H9 (cell line): ENCODE measurements around the gene UTP20. TPM values are rescaled to one million over a fixed set of nuclear protein-coding genes. Genes with fewer than 3 reads are reported as not detected.

Experiments
- DNase-seq: peaks from one replicate; pipeline ENCODE4 v3.0.0-alpha.2; 2017
- H2AFZ ChIP-seq: one replicate; pipeline ENCODE4 v1.6.1; 2013; ENCODE audit warnings: mild to moderate bottlenecking, low read length, control low read depth, moderate library complexity
- H2AK5ac ChIP-seq: 2 replicates; pipeline ENCODE4 v1.6.1; 2013; ENCODE audit warnings: low read length, control low read depth, mixed read lengths; ENCODE audit not compliant: insufficient read length
- H2BK120ac ChIP-seq: one replicate; pipeline ENCODE4 v1.6.1; 2013; ENCODE audit warnings: low read depth, mild to moderate bottlenecking, low read length, control low read depth, inconsistent platforms; ENCODE audit not compliant: poor library complexity, severe bottlenecking
- H2BK12ac ChIP-seq: 2 replicates; pipeline ENCODE4 v1.6.1; 2013; ENCODE audit warnings: low read length, control low read depth, mixed read lengths, low read depth; ENCODE audit not compliant: insufficient read length
- H2BK15ac ChIP-seq: 2 replicates; pipeline ENCODE4 v1.6.1; 2013; ENCODE audit warnings: low read depth, low read length, control low read depth
- H2BK20ac ChIP-seq: one replicate; pipeline ENCODE4 v1.6.1; 2013; ENCODE audit warnings: low read depth, mild to moderate bottlenecking, low read length, control low read depth, inconsistent platforms; ENCODE audit not compliant: poor library complexity, severe bottlenecking
- H2BK5ac ChIP-seq: 2 replicates; pipeline ENCODE4 v1.6.1; 2013; ENCODE audit warnings: low read length, control low read depth, mixed read lengths; ENCODE audit not compliant: insufficient read length
- H3K14ac ChIP-seq: 2 replicates; pipeline ENCODE4 v1.6.1; 2013; ENCODE audit warnings: low read length, control low read depth; ENCODE audit not compliant: insufficient read depth
- H3K18ac ChIP-seq: 2 replicates; pipeline ENCODE4 v1.6.1; 2013; ENCODE audit warnings: low read depth, mild to moderate bottlenecking, mixed read lengths, low read length, control low read depth; ENCODE audit not compliant: insufficient read length
- H3K23ac ChIP-seq: 2 replicates; pipeline ENCODE4 v1.6.1; 2013; ENCODE audit warnings: low read length, control low read depth, mixed read lengths, low read depth; ENCODE audit not compliant: insufficient read length
- H3K23me2 ChIP-seq: 2 replicates; pipeline ENCODE4 v1.6.1; 2013; ENCODE audit warnings: low read depth, mild to moderate bottlenecking, mixed read lengths, low read length, control low read depth; ENCODE audit not compliant: insufficient read length, poor library complexity, severe bottlenecking
- H3K27ac ChIP-seq: 2 replicates; pipeline ENCODE4 v1.5.1; 2013; ENCODE audit warnings: low read length, control low read depth, mixed read lengths, low read depth; ENCODE audit not compliant: insufficient read length
- H3K27me3 ChIP-seq: 2 replicates; pipeline ENCODE4 v1.6.1; 2013; ENCODE audit warnings: low read length, control low read depth, inconsistent platforms; ENCODE audit not compliant: insufficient read depth
- H3K4ac ChIP-seq: 2 replicates; pipeline ENCODE4 v1.6.1; 2013; ENCODE audit warnings: low read depth, mild to moderate bottlenecking, control low read depth, inconsistent platforms, low read length, moderate library complexity
- H3K4me1 ChIP-seq: 2 replicates; pipeline ENCODE4 v1.6.1; 2013; ENCODE audit warnings: low read length, control low read depth, inconsistent platforms; ENCODE audit not compliant: insufficient read depth
- H3K4me2 ChIP-seq: 2 replicates; pipeline ENCODE4 v1.6.1; 2013; ENCODE audit warnings: low read length, control low read depth, mixed read lengths; ENCODE audit not compliant: insufficient read length, insufficient read depth
- H3K56ac ChIP-seq: 2 replicates; pipeline ENCODE4 v1.6.1; 2013; ENCODE audit warnings: low read depth, mild to moderate bottlenecking, mixed read lengths, low read length, control low read depth; ENCODE audit not compliant: insufficient read length
- H3K79me1 ChIP-seq: 2 replicates; pipeline ENCODE4 v1.6.1; 2013; ENCODE audit warnings: low read depth, mild to moderate bottlenecking, moderate library complexity, low read length, control low read depth, inconsistent platforms; ENCODE audit not compliant: insufficient read depth, poor library complexity, severe bottlenecking
- H3K79me2 ChIP-seq: 2 replicates; pipeline ENCODE4 v1.6.1; 2013; ENCODE audit warnings: low read length, control low read depth, inconsistent platforms; ENCODE audit not compliant: insufficient read depth
- H3K9ac ChIP-seq: 2 replicates; pipeline ENCODE4 v1.6.1; 2013; ENCODE audit warnings: low read length, control low read depth, mixed read lengths; ENCODE audit not compliant: insufficient read length; ENCODE audit errors: extremely low read depth
- H3K9me3 ChIP-seq: one replicate; pipeline ENCODE4 v1.6.1; 2013; ENCODE audit warnings: low read depth, low read length, inconsistent platforms; ENCODE audit not compliant: control insufficient read depth
- H3T11ph ChIP-seq: one replicate; pipeline ENCODE4 v1.6.1; 2013; ENCODE audit warnings: mild to moderate bottlenecking, low read length, control low read depth, inconsistent platforms
- H4K20me1 ChIP-seq: one replicate; pipeline ENCODE4 v1.6.1; 2013; ENCODE audit not compliant: control insufficient read depth, insufficient read length, insufficient read depth
- H4K5ac ChIP-seq: 2 replicates; pipeline ENCODE4 v1.6.1; 2013; ENCODE audit warnings: low read depth, mild to moderate bottlenecking, mixed read lengths, low read length, control low read depth; ENCODE audit not compliant: insufficient read length
- H4K8ac ChIP-seq: replicated peaks from 2 replicates; pipeline ENCODE4 v1.6.1; 2013; ENCODE audit warnings: low read length, control low read depth, mixed read lengths, low read depth; ENCODE audit not compliant: insufficient read length
- H4K91ac ChIP-seq: 2 replicates; pipeline ENCODE4 v1.6.1; 2013; ENCODE audit warnings: low read depth, mild to moderate bottlenecking, moderate library complexity, mixed read lengths, low read length, control low read depth; ENCODE audit not compliant: insufficient read length
- H3K27ac Mint-ChIP-seq, 3 experiments: 2 replicates in 2 of 3; 3 replicates in 1 of 3; pipeline ENCODE4 v1.8.0; 2020 to 2021; ENCODE audit warnings: mixed read lengths in 3 of 3, mild to moderate bottlenecking in 1 of 3, moderate library complexity in 1 of 3
- H3K27me3 Mint-ChIP-seq: 2 replicates; pipeline ENCODE4 v1.8.0; 2021; ENCODE audit warnings: low read depth, mild to moderate bottlenecking, moderate library complexity, mixed read lengths
- H3K36me3 Mint-ChIP-seq, 3 experiments: 2 replicates in 2 of 3; 3 replicates in 1 of 3; pipeline ENCODE4 v1.8.0; 2020 to 2021; ENCODE audit warnings: low read depth in 3 of 3, mixed read lengths in 3 of 3; ENCODE audit not compliant: insufficient read depth in 1 of 3
- H3K4me1 Mint-ChIP-seq, 2 experiments: 2 replicates each; pipeline ENCODE4 v1.8.0; 2020; ENCODE audit warnings: mixed read lengths in 2 of 2
- H3K4me3 Mint-ChIP-seq, 2 experiments: 2 replicates in 1 of 2; 3 replicates in 1 of 2; pipeline ENCODE4 v1.8.0; 2020 to 2021; ENCODE audit warnings: mild to moderate bottlenecking in 2 of 2, mixed read lengths in 2 of 2, moderate library complexity in 1 of 2
- H3K9me3 Mint-ChIP-seq, 2 experiments: 2 replicates in 1 of 2; 3 replicates in 1 of 2; pipeline ENCODE4 v1.8.0; 2020; ENCODE audit warnings: mild to moderate bottlenecking in 2 of 2, mixed read lengths in 2 of 2, moderate library complexity in 1 of 2
- WGBS: extraction: QIAGEN DNeasy Blood & Tissue Kit; methylation state at CpG from one replicate; pipeline ENCODE4 v1.1.7; 2013; ENCODE audit warnings: missing lambda C conversion rate, low lambda C conversion rate, mixed read lengths; ENCODE audit not compliant: insufficient read length; ENCODE audit errors: extremely low coverage; 5-methylcytosine and 5-hydroxymethylcytosine counted together
- total RNA-seq: library from RNA; stranded (reverse); gene quantifications from 2 replicates; pipeline ENCODE4 v1.2.1, GENCODE V29; 2021
- TF ChIP-seq, protein P1 (sequence below): fragments of 200-600 bp; sonication (generic); conservative IDR thresholded peaks from 3 replicates; pipeline ENCODE4 v1.8.0; 2021; ENCODE audit warnings: antibody characterized with exemption, mild to moderate bottlenecking

The UTP20 gene
- total RNA-seq, 1 experiment from 2014 or later = 38.3 TPM

DNA sequence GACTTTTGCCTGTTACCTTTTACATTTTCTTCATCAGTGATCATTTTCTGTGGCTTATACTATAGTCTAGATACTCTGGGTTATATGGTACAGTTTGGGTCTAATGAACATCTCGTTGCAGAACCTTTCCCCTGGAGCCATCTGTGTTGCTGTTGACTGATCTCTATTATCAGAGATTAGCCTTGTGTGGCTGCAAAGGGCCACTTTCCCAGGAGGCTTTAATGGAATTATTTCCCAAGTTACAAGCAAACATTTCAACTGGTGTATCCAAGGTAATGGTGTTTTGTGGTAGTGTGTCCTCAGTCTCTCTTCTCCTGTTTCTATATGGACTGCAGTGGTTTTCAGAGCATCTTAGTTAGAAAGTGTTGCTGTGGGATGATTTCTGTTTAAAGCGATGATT is 25.9 kb downstream of the UTP20 start:
- Histone ChIP-seq H3K79me1 (no peaks in the 10 kb centered on the region), H4K5ac (no peak overlapping the region), H2BK15ac (no peak overlapping the region), H3K79me2 (no peaks in the 10 kb centered on the region), H3K27ac (no peak overlapping the region), H2AK5ac (no peak overlapping the region), H3K9me3 (no peaks in the 10 kb centered on the region), H2BK5ac (no peak overlapping the region), H2AFZ (no peak overlapping the region), H4K8ac (no peak overlapping the region), H3K4ac (no peak overlapping the region), H3K23ac (no peak overlapping the region), H3K4me2 (no peak overlapping the region), H4K20me1 (no peaks in the 10 kb centered on the region), H3K14ac (no peak overlapping the region), H2BK12ac (no peak overlapping the region), H2BK120ac (no peak overlapping the region), H3K23me2 (no peaks in the 10 kb centered on the region), H3K27me3 (no peaks in the 10 kb centered on the region), H3K18ac (no peak overlapping the region), H4K91ac (no peak overlapping the region), H3K9ac (no peak overlapping the region), H3K4me1 (no peaks in the 10 kb centered on the region), H3T11ph (no peak overlapping the region), H2BK20ac (no peak overlapping the region), H3K56ac (no peak overlapping the region)
- Mint-ChIP-seq H3K36me3 (peaks cover 40 to 86% (median 65%) of the 10 kb centered on the region in 3 experiments), H3K4me1 (no peaks in the 10 kb centered on the region), H3K27me3 (no peaks in the 10 kb centered on the region), H3K27ac (no peak overlapping the region), H3K9me3 (no peaks in the 10 kb centered on the region), H3K4me3 (no peak overlapping the region)
- no peak for DNase-seq
- WGBS = no CpG with 5 or more reads among the region's 2 CpGs
- TF ChIP-seq, protein P1, sequence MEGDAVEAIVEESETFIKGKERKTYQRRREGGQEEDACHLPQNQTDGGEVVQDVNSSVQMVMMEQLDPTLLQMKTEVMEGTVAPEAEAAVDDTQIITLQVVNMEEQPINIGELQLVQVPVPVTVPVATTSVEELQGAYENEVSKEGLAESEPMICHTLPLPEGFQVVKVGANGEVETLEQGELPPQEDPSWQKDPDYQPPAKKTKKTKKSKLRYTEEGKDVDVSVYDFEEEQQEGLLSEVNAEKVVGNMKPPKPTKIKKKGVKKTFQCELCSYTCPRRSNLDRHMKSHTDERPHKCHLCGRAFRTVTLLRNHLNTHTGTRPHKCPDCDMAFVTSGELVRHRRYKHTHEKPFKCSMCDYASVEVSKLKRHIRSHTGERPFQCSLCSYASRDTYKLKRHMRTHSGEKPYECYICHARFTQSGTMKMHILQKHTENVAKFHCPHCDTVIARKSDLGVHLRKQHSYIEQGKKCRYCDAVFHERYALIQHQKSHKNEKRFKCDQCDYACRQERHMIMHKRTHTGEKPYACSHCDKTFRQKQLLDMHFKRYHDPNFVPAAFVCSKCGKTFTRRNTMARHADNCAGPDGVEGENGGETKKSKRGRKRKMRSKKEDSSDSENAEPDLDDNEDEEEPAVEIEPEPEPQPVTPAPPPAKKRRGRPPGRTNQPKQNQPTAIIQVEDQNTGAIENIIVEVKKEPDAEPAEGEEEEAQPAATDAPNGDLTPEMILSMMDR = no peak
